GM12801 (cell line): ENCODE results near the gene PRPF6.

Experiments used
- TF ChIP-seq, protein P1 (sequence below): IDR thresholded peaks from one replicate; pipeline ENCODE4 v1.5.1; 2011; ENCODE audit warnings: control low read depth; ENCODE audit not compliant: insufficient read length; ENCODE audit errors: extremely low read depth

Gene PRPF6

DNA sequence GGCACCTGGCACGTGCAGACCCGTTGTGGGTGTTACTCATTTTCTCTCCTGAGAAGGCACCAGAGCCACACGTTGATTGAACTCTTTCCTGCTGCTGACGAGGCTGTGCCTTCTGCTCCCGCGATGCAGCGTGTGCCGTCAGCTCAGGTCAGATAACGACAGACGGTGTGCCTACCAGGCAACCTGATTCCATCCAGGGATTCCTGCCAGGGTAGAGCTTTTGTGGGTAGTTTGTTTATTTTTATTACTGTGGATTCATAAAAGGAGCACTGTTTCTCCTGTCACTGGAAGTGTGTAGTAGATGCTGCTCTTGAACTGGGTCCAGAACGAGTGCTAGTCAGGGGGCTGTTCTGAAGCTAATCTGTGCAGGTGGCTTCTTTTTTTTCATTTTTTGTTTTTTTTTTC lies 20.7 kb downstream of the PRPF6 start:
- TF ChIP-seq, protein P1, sequence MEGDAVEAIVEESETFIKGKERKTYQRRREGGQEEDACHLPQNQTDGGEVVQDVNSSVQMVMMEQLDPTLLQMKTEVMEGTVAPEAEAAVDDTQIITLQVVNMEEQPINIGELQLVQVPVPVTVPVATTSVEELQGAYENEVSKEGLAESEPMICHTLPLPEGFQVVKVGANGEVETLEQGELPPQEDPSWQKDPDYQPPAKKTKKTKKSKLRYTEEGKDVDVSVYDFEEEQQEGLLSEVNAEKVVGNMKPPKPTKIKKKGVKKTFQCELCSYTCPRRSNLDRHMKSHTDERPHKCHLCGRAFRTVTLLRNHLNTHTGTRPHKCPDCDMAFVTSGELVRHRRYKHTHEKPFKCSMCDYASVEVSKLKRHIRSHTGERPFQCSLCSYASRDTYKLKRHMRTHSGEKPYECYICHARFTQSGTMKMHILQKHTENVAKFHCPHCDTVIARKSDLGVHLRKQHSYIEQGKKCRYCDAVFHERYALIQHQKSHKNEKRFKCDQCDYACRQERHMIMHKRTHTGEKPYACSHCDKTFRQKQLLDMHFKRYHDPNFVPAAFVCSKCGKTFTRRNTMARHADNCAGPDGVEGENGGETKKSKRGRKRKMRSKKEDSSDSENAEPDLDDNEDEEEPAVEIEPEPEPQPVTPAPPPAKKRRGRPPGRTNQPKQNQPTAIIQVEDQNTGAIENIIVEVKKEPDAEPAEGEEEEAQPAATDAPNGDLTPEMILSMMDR = no peak

DNA sequence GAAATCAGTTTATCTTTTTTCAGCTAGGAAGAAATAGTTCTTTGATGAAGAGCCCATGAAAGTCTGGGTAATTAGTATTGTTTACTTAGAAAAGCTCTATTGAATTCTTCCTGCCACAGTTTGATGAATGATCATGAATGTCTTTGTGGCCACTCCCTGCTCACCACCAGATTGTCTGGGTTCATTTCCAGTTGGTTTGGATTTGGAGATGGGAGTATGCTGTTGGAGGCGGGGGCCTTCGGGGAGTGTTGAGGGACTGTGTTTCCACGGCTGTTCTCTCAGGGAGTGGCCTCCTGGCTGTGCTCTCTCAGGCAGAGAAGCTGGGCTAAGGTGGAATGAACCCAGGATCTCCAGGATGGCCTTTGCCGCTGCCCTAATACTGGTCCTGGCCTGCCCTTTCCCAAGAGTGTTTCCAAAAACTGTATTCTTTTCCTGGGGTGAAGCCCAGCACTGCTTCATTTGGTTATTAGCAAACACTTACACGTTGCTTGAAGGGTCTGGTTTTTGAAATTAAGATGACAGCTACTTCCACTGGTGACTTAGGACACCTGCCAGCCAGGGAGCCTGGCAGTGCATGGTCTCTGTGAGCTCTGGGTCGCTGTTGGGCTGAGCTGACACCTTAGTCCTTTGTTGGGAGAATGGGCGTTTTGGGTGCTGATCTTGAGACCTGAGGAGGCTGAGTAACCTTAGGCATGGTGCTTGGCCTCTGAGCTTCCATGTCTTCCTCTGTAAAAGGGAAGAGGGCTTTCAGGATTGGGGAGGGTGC lies 23.2 kb downstream of the PRPF6 start:
- TF ChIP-seq, protein P1 = no peak

DNA sequence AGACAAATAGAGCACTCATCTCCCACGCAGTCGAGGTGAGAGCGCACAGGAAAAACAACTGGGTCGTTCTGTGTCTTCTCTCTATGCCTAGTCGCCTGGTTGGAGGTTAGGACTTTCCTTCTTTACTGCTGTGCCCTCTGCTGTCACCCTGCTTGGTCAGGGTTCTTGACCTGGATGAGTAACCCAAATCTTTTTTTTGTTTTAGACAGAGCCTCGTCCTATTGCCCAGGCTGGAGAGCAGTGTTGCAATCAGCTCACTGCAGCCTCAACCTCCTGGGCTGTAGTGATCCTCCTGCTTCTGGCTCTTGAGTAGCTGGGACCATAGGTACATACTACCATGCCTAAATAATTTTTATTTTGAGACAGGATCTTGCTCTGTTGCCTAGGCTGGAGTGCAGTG lies 24.5 kb downstream of the PRPF6 start:
- TF ChIP-seq, protein P1 = no peak

DNA sequence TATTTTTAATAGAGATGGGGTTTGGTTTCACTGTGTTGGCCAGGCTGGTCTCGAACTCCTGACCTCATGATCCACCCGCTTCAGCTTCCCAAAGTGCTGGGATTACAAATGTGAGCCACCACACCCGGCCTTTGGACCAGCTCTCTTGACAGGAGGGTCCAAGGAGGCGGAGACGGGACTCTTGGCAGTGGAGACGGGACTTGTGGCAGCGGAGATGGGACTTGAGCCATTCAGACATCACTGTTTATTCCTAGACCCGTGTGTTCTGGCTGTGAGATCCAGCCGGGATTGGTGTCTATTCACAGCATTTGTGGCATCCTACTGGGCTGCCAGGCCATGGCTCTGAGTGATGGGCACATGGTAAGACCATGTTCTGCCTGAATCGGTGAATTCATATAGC lies 25.6 kb downstream of the PRPF6 start:
- TF ChIP-seq, protein P1 = no peak

DNA sequence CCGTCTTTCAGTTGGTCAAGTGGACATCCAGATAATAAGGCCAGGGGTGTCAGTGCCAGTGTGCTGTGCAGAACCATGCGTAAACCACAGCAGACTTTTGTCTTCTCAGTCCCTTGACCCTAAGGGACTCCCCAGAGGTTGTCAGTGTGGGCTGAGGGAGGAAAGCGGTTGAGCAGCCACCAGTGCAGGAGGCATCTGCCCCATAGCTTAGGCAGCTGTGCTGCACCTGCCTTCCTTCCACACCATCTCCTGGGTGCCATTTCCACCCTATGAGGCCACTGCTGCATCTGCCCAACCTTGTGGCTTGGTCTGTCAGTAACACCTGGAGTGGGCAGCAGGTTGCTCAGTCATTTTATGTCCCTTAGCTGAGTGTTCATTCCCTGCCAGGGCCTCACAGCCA lies 26.0 kb downstream of the PRPF6 start:
- TF ChIP-seq, protein P1 = no peak

DNA sequence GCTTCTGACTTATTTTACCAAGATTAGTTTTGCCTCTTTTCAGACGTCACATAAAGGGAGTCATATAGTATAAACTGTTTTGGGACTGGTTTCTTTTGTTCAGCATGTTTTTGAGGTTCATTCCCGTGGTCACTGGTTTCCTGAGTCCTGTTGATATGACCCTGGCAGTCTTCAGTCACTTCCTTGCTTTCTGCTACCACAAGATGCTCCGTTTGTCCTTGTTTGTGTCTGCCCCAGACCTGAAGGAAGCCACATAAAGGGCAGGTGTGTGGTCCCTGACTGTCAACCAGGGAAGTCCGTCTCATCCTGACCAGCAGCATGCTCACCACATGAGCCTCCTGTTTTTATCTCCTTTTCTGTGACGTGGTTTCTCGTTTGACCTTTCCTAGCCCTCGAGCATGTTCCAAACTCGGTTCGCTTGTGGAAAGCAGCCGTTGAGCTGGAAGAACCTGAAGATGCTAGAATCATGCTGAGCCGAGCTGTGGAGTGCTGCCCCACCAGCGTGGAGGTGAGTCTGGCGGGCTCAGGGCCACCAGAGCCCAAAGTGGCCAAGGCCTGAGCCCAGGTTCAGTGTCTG lies 29.0 kb downstream of the PRPF6 start:
- TF ChIP-seq, protein P1 = no peak

DNA sequence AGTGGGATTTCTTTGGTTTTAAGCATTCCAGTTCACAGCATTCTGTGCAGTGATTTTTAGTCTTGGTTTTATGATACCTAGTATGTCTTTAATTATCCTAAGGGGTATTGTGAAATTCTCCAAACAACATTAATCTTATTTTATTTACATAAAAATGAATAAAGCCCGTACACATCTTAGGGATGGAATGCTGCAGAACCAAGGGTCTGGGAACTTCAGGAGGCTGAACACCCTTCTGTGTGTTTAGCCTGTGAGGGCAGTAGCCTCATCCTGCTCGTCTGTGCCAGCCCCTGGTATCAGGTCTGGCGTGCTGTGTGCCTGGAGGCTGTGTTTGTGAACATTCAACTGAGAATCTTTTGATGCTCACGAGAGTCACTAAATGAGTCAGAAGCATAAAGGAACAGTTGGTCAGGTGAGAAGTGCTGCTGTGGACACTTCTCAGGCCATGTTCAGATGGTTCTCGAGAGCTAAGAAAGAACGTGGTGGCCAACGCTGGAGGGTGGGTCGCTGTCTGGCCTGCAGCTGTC lies 29.8 kb downstream of the PRPF6 start:
- TF ChIP-seq, protein P1 = no peak
